Peyer's patch (tissue), 4 donors: ENCODE results near the gene PRSS50.

ENCODE experiments used
- POLR2A ChIP-seq, 2 donors: fragments of 450-650 bp; IDR thresholded peaks; one replicate each; pipeline ENCODE4 v1.5.1; 2017; ENCODE audit warnings: antibody characterized with exemption in 2 of 2, mild to moderate bottlenecking in 2 of 2, moderate library complexity in 2 of 2
- TF ChIP-seq, protein P1 (sequence below), 6 experiments: fragments of 450-650 bp in 4 of 6; fragments of 200-600 bp in 2 of 6; sonication (generic) in 1 of 6; IDR thresholded peaks; one replicate each; pipeline ENCODE4 v1.5.1; 2017 to 2019; ENCODE audit warnings: antibody characterized with exemption in 6 of 6, mild to moderate bottlenecking in 3 of 6, moderate library complexity in 1 of 6

DNA sequence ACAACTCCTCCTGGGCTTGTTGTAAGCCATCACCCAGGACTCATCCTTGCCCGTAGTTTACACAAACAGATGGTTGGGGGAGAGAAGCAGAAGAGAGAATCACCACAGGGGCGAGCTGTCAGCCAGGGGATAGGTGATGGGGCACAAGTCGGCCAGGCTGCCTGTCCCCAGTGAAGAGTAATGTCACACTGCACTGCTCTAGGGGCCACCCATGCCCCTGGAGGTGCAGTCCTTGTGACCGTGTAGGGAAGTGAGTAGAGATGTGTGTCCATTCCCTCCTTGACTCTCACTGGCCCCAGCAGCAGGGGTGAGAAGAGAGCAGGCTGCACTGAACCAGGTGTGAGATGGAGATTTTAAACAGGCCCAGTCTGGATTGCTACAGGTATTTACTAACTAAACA, 17.1 kb upstream of the PRSS50 start:
- TF ChIP-seq, protein P1, sequence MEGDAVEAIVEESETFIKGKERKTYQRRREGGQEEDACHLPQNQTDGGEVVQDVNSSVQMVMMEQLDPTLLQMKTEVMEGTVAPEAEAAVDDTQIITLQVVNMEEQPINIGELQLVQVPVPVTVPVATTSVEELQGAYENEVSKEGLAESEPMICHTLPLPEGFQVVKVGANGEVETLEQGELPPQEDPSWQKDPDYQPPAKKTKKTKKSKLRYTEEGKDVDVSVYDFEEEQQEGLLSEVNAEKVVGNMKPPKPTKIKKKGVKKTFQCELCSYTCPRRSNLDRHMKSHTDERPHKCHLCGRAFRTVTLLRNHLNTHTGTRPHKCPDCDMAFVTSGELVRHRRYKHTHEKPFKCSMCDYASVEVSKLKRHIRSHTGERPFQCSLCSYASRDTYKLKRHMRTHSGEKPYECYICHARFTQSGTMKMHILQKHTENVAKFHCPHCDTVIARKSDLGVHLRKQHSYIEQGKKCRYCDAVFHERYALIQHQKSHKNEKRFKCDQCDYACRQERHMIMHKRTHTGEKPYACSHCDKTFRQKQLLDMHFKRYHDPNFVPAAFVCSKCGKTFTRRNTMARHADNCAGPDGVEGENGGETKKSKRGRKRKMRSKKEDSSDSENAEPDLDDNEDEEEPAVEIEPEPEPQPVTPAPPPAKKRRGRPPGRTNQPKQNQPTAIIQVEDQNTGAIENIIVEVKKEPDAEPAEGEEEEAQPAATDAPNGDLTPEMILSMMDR (IDR thresholded peaks at IDR 0.05): no peak
- TF ChIP-seq POLR2A (IDR thresholded peaks at IDR 0.05): no peak
